A673 (cell line): ENCODE measurements around the gene CCNY.

Source experiments
- EZH2 ChIP-seq: fragments of 200-600 bp; sonication (generic); IDR thresholded peaks from 2 replicates; pipeline ENCODE4 v1.6.1; 2017; ENCODE audit warnings: borderline replicate concordance, low read depth, mild to moderate bottlenecking, mixed read lengths, antibody characterized with exemption, low read length; ENCODE audit not compliant: poor library complexity, severe bottlenecking
- TF ChIP-seq, protein P1 (sequence below): fragments of 300-800, 200-600 bp; sonication (generic); conservative IDR thresholded peaks from 2 replicates; pipeline ENCODE4 v1.5.1; 2017; ENCODE audit warnings: low read depth, mild to moderate bottlenecking, antibody characterized with exemption, low read length, moderate library complexity, mixed read lengths

DNA sequence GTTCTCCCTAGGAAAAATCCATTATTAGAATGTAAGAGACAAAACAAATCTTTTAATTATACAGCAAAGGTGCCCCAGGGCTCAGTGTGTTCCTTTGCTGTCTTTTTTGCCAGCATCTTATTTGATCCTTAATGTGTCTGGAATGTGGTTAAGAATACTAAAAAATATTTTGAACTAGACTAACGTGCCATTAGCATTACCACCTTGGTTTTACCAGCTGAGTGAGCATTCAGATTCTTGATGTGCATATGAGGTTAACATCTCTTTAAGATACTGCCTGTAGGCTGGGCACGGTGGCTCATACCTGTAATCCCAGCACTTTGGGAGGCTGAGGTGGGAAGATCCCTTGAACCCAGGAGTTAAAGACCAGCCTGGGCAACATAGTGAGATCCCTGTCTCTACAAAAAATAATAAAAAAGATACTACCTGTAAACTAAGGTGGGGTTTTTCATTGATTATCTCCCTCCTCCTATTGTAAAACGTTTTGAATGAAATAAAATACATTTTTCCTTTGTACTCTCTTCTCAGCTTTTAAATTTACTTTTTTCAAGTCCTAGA lies 96.6 kb downstream of the CCNY start:
- TF ChIP-seq, protein P1, sequence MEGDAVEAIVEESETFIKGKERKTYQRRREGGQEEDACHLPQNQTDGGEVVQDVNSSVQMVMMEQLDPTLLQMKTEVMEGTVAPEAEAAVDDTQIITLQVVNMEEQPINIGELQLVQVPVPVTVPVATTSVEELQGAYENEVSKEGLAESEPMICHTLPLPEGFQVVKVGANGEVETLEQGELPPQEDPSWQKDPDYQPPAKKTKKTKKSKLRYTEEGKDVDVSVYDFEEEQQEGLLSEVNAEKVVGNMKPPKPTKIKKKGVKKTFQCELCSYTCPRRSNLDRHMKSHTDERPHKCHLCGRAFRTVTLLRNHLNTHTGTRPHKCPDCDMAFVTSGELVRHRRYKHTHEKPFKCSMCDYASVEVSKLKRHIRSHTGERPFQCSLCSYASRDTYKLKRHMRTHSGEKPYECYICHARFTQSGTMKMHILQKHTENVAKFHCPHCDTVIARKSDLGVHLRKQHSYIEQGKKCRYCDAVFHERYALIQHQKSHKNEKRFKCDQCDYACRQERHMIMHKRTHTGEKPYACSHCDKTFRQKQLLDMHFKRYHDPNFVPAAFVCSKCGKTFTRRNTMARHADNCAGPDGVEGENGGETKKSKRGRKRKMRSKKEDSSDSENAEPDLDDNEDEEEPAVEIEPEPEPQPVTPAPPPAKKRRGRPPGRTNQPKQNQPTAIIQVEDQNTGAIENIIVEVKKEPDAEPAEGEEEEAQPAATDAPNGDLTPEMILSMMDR: no peak
- TF ChIP-seq EZH2: no peak
